Suprapubic skin (tissue), 4 donors: ENCODE results near the gene NRG3.

ENCODE experiments used
- CTCF ChIP-seq, 2 donors: fragments of 200-600 bp in 1 of 2; fragments of 450-650 bp in 1 of 2; sonication (generic) in 1 of 2; IDR thresholded peaks; one replicate each; pipeline ENCODE4 v1.5.1; 2016 to 2019; ENCODE audit warnings: antibody characterized with exemption in 2 of 2, mild to moderate bottlenecking in 1 of 2, moderate library complexity in 1 of 2
- EP300 ChIP-seq: sonication (generic); formaldehyde crosslinking; IDR thresholded peaks from one replicate; pipeline ENCODE4 v1.6.1; 2017; ENCODE audit warnings: antibody characterized with exemption
- POLR2A ChIP-seq, 2 donors: fragments of 450-650 bp; IDR thresholded peaks; one replicate each; pipeline ENCODE4 v1.6.1; 2017; ENCODE audit warnings: antibody characterized with exemption in 2 of 2, mild to moderate bottlenecking in 2 of 2, moderate library complexity in 2 of 2
- POLR2AphosphoS5 ChIP-seq, 3 donors: sonication (generic); formaldehyde crosslinking; IDR thresholded peaks; one replicate each; pipeline ENCODE4 v1.6.1; 2017; ENCODE audit warnings: antibody characterized with exemption in 3 of 3

- TF ChIP-seq POLR2A (IDR thresholded peaks at IDR 0.05) (no peak), CTCF (IDR thresholded peaks at IDR 0.05) (no peak), POLR2AphosphoS5 (IDR thresholded peaks at IDR 0.05) (no peak), EP300 (no peak)
These were observed 361.2 kb downstream of the NRG3 start for GRCh38 chr10:82236084-82236731.
